HG03064 (cell line): ENCODE results near the gene GATA2.

Experiments
- ATAC-seq: cut with Tn5 transposase; IDR thresholded peaks from one replicate; pipeline ENCODE4 v1.9.1; 2021; ENCODE audit warnings: low read depth; ENCODE audit not compliant: unreplicated experiment

The GATA2 gene

GRCh38 chr3:128478576-128479506, 14.2 kb downstream of the GATA2 start:
- ATAC-seq: no peak

- no peak for ATAC-seq
These were observed 16.3 kb downstream of the GATA2 start for GRCh38 chr3:128476659-128477058.

GRCh38 chr3:128475355-128475754, 17.6 kb downstream of the GATA2 start:
- ATAC-seq: no peak

DNA sequence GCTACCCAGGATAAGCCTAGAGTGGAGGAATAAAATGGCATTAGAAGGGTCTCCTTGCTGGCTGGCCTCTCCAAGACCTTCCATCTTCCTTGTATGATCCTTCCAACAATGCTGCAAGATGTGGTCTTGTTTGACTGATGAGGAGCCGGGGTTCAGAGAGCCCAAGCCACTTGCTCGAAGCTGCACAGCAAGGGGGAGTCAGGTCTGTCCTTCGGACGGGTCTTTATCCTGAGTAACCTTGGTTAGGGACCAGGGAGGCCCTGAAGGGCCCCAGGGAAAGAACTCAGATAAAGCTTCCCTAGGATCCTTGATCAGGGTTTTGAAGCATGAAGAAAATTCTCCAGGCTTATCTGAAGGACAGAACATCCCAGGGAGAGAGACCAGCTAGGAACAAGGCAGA, 19.3 kb downstream of the GATA2 start:
- no peak for ATAC-seq

DNA sequence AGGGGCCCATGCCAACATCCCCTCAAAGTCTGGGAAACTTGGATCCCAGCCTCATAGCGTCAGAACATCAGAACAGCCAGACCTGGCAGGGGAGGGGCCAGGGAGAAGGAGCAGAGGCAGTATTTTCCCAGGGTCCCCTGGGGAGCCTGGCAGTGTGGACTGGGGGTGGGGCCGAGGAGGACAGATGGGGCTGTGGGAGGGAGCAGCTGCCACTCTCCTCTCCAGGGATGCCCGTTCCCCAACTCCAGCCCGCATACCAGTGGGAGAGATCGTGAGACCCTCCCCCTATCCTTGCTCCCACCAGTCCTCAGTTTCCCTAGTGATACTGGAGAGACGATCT, 19.9 kb downstream of the GATA2 start:
- no peak for ATAC-seq

GRCh38 chr3:128472449-128473179, 20.4 kb downstream of the GATA2 start:
- no peak for ATAC-seq

- no peak for ATAC-seq
These were observed 21.3 kb downstream of the GATA2 start for GRCh38 chr3:128471720-128472119.

DNA sequence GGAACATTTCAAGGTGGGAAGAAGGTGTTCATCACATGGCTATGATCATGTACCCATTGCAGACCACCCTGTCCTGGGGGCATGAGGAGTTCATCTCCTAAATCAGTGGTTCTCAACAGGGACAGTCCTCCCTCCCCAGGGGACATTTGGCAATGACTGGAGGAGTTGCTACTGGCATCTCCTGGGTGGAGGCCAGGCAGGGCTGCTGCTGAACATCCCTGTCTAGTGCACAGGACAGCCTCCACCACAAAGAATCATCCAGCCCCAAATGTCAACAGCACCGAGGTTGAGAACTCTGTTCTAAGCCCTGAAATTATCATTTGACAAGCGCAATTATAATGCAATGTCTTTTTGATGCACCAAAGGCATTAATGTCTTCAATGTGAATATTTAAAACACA, 21.9 kb downstream of the GATA2 start:
- ATAC-seq: no peak

DNA sequence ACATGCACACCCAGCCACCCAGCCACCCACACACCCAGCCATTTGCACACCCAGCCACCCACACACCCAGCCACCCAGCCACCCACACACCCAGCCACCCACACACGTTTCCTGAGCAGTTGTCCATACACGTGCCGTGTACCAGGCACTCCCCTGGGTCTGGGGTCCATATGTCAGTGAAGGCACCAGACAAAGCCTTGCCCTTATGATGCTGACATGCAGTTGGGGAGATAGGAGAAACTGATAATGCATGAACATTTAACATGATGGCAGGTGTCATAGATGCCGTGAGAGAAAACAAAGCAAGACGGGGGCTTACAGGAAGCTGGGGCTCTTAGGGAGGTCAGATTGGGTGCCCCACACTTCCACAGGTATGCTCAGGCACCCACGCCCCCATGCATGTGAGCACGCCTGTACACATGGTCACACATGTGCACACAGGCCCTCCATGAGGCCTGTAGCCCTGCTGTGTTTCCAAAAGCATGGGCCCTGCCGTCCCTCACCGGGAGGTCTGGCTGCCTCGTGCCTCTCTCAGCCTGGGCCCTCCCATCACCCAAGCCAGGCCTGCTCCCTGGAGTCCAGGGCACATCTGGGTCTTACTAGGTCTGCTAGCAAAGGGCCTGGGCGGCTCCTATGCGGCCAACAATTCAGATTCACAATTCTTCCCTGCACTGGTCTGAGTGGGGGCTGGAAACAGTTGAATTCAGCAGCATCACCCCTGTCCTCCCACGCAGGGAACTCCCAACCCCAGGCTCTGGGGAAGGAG, 22.7 kb downstream of the GATA2 start:
- no peak for ATAC-seq

DNA sequence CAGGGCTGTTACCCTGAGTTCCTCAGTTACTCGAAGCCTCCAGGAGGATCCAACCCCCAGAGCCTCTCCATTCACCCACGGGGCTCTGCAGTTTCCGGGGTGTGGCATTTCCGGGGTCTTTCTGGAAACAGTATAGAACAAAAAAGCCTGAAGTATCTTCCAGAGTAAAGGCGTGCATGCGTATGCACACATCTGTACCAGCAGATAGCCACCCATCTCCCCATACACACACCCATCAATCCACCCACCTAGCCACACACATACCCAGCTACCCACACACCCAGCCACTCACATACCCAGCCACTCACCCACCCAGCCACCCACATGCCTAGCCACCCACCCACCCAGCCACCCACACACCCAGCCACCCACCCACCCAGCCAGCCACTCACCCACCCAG, 23.4 kb downstream of the GATA2 start:
- ATAC-seq: no peak

- no peak for ATAC-seq
These were observed 24.0 kb downstream of the GATA2 start for GRCh38 chr3:128468791-128469527.

DNA sequence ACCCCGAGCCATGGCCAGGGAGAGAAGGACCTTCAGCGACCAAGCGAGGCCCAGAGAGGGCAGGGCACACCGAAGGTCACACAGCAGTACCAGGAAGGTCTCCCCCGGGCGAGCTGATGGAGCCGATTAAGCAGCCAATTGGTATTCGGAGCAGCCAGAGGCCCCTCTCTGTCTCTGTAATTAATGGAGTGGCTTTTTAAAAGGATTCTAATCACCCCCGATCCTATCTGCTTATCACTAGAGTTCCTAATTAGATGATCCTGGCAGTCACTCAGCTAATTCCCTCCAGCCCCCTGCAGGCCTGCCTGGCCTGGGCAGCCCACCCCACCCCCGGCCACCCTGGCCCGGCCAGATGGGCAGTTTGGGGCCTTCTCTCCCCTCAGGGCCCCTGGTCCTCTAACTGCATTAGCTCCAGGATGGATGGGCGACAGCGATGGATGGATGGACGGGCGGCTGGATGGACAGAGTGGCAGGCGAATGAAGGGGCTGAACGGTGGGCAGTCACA, 24.7 kb downstream of the GATA2 start:
- ATAC-seq: no peak

DNA sequence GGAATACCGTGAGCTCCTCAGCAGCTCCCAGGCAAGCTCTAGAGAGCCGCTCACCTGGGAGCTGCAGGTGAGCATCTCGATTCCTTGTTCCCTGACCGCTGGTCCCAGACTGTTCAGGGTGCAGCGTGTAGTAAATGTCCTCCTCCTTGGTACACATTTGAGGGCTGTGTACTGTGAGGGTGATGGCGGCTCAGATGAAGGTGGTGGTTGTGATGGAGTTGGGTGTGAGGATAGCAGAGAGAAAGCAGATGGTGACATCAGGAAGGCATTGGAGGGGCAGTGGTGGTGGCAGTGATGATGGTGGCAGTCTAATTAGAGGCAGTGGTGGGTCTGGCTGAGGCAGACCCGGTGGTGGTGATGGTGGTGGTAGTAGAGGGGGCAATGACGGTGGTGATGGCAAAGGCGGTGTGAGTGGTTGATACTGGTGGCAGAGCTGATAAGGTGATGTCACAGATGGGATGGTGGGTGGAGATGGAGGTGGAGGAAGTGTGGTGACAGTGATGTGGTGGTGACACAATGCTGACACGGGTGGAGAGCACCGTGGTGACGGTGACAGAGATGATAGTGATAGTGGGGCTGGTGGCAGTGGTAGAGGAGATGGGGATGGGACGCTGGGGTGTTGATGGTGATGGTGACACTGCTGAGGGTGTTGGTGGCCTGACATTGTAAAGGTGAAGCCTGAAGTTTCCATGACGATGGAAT, 26.0 kb downstream of the GATA2 start, which contains the start of gene DNAJB8:
Gene DNAJB8, minus strand, starts transcription at position 51 of the 702 bp plus-strand sequence. CDS start 3,645 bp downstream, outside the sequence.
- ATAC-seq: no peak

GRCh38 chr3:128464702-128465101, 28.3 kb downstream of the GATA2 start:
- no peak for ATAC-seq

DNA sequence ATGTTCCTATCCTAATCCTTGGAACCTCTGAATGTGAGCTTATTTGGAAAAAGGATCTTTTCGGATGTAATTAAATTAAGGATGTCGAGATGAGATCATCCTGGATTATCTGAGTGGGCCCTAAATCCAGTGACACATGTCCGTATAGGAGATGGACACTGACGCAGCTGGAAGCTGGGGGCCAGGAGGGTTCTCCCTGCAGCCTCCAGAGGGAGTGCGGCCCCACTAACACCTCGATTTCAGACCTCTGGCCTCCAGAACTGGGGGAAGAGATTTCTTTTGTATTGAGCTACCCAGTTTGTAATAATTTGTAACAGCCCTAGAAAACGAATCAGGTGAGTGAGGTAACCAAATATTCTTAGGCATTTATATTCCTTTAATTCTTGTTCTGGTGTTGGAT, 28.8 kb downstream of the GATA2 start:
- ATAC-seq: no peak

DNA sequence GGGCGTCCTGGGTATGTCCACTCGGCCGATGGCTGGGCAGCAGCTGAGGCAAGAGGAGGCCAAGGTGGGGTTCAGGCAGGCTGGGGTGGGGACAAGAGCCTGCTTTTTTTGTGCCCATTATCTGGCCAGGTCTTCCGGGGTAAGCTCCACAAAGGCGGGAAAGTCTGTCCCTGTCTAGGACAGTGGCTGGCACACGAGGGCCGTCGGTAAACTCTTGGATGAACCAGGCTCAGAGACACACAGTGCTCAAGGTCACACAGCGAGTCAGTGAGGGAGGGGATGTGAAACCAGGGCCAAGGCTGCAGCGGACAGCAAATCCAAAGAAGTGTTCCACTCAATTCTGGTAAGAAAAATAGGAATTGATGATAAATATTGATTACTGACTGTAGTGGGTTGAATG, 29.2 kb downstream of the GATA2 start:
- ATAC-seq: no peak

DNA sequence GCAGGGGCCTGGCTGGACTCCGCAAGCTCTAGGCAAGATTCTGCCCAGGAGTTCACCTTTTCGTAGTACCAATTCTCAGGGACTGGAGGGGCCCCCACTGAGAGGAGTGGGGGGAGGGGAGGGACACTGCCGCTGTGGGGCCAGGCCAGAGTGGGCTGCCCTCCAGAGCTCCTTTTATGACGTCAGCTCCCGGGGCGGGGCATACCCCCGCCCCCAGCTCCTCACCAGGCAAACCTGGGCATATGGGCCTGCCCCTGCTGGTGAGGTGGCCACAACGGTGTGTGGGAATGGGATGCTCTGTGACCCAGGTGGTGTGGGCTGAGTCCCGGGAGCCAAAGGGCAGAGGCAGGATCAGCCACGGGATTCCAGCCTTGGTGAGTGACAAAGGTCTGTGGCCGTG, 29.6 kb downstream of the GATA2 start:
- ATAC-seq: no peak

- no peak for ATAC-seq
These were observed 30.1 kb downstream of the GATA2 start for GRCh38 chr3:128462931-128463330.

DNA sequence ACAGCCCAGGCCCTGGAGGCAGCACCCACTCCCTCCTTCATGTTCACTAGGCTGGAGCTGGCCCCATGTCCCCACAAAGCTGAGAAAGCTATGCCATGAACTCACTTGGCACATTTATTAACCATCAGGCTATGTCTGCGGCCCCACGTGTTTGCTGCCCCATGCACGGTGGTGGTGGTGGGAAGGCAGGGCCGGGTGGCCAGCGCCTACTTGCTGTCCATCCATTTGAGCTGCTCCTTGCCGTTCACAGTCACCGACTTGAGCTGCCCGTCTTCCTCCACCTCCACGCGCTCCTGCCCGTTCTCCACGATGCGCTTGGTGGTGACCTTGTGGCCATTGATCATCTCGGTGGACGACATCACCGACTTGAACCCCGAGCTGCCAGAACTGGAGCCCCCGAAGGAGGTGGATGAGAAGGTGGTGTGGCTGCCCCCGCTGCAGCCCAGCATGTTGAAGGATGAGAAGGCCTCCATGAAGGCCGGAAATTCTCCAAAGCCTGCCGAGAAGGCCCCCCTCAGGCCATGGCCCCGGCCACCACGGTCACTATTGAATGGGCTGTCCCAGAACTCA, 30.6 kb downstream of the GATA2 start:
- ATAC-seq: no peak
